DMS114 treated with DMSO at 0.1 percent for 48 hours (cell line): ENCODE data around the gene SEPTIN8.
A peak's percentile ranks its signal among the peaks of the same experiment; 100 is the strongest.

Experiments used
- DNase-seq: peaks from one replicate; lab custom pipeline; 2025; ENCODE audit not compliant: unreplicated experiment; lab: John Stamatoyannopoulos, UW

SEPTIN8 gene, protein sequence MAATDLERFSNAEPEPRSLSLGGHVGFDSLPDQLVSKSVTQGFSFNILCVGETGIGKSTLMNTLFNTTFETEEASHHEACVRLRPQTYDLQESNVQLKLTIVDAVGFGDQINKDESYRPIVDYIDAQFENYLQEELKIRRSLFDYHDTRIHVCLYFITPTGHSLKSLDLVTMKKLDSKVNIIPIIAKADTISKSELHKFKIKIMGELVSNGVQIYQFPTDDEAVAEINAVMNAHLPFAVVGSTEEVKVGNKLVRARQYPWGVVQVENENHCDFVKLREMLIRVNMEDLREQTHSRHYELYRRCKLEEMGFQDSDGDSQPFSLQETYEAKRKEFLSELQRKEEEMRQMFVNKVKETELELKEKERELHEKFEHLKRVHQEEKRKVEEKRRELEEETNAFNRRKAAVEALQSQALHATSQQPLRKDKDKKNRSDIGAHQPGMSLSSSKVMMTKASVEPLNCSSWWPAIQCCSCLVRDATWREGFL

DNA sequence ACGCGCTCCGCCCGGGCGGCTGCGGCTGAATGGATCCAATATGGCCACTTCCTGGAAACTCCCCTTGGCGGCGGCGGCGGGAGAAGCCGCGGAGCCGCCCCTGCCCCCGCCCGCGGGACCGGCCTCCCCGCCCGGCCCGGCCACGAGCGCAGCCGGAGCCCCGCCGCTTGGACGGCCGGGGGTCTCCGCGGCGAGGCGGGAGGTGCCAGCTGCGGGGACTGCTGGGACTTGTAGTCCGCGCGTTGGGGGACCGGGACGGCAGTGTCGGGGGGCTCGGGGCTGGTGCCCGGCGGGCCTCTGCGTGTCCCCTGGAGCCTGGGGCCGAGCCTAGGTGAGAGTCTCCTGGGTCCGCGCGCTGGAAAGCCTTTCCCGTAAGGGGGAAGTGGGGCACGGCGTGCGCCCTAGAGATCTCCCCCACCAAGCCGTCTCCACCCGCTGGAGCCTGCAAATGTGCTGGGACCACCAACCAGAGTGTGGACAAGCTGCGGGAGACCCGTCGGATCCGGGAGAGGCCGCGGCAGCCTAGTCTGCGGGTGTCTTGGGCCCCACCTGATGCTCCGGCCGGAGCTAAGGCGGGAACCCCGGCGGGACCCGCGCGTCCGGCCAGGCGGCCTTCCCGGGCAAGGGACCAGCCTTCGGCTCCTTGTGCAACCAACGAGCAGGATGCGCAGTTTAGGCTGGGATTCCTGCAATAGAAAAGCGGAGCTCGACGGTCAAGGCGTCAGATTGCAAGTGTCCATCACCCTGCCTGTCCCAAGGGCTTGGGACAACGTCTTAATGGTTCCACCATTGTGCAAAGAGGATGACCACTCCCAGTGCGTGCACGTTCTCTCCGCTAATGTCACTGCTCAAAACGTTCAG, at the start of gene SEPTIN8:
SEPTIN8 (minus strand) TSS at position 31 of the 861 bp plus-strand sequence. CDS start 102 bp downstream, outside the sequence.
- DNase-seq, result peak; percentile 24

DNA sequence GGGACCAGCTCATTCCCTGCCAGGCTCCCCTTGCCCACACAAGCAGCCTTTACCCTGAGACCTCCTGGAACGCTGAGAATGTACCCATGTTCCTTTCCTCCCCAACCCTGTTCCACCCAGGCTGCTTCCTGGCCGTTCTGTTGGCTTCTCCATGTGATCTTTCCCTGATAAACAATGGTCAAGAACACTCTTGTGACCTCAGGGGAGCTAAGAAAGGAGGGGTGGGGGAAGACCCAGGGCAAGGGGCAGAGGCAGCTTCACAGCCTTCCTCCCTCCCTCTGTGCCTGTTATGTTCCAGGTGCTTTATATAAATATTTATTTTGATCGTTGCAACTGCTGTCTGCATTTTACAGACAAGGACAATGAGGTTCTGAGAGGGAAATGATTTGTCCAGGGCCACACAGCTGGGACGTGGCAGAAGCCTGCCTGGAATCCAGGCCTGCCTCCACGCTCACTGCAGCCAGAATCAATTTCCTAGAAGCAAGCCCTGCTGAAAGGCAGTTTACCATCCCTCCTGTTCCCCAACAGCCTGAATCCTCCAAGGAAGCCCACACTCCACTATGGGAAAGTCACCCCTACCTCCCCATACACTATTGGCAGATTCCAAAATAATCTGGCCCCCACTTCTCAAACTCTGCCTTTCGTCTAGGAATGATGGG, 49.5 kb upstream of the SEPTIN8 start:
- no peak for DNase-seq

DNA sequence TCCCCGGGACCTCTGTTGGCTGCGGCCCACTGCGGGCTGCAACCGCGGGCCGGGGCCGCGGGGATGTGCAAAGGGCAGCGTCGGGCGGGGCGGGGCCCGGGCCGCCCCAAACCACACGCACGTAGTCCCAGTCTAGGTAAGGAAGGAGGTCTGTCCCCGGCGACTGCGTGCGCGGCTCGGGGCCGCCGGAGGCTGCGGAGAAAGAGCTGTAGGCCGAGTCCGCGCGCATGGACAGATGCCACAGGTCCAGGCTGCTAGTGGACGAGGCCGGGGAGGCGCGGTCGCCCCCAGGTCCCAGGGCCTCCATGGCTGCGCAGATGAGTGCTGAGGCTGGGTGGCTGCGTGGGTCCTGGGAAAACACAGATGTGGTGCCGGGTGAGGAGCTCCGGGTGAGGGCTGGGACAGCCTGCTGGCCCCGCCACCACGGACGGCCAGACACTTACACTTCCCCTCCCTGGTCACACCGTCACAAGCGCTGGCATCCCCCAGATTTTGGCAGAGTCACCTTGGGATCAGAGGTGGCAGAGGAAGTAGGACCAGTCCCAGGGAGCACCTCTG, 48.9 kb upstream of the SEPTIN8 start:
- no peak for DNase-seq

DNA sequence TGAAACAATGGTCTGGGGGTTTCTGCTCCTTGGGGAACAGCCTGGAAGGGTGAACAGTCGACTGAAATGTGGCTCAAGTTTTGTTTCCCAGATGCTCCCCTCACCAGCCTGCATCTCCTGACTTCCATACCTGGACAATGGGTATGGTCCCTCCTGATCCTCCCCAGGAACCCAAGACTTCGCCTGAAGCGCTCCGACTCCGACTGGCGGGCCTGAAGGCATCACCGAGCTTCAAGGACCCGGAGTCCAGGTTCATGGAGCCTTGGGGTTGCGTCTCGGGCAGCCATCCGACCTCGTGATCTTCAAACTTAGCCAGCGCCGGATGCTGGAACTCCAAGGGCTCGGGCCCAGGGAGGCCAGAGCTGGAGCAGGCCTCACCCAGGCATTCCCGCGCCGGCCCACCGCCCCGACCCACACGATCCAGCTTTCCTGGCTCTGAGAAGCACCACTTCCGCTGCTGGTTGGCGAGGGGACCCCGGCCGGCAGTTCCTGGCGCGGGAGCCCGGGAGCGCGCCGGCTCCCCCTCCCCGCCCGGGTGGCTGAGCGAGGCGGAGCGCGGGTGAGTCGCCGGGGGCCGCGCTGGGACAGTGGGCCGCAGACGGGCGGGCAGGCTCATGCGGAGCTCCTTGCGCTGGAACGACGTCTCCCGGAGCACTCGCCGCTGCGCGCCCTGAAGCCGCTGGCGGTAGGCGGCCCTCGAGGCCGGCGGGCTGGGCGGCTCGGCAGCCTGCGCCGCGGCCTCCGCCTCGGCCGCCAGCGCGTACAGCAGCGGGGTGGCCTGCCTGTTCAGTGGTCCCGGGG, 48.2 kb upstream of the SEPTIN8 start:
- no peak for DNase-seq

DNA sequence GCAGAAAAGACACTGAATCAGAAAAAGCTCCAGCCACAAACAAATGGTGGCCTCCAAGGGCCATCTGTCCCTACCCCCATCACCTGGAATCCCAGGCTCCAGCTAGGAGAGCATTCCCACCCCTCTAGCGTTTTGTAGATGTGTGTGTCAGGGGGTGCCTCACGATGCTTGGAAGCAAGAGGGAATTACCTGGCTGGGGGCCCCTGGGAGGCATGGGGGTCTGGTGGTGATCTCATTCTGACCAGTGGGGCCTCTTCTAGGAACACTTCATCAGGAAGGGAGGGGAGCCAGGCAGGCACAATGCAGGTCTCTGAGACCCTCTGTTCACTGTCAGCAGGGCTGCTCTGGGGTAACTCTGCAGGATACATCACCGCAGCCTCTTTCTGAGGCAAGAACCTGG, 47.4 kb upstream of the SEPTIN8 start:
- DNase-seq, result no peak

DNA sequence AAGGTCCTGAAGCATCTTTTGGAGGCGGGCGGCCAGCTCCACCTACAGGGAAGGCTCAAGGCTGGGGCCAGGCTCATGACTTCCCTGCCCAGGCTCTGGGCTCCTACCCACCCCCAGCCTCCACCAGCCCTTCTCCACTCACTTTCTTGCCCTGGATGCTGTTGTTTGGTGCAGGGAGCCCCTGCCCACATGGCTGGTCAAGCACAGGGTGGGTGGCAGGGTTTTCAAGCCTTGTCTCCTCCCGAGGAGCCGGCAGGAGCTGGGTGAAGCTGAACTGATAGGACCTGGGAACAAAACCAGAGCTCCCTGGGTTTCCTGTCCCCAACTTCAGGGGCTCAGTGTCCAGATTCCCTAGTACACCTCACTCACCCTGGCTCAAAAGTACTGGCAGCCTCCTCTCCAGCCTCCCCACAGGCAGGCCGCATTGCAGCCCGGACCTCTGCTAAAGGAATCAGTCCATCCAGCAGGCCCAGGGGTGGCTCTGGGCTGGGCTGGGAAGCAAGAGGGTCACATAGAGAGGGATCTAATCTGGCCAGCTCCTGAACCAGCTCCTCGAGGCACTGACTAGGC, 46.5 kb upstream of the SEPTIN8 start:
- no peak for DNase-seq

DNA sequence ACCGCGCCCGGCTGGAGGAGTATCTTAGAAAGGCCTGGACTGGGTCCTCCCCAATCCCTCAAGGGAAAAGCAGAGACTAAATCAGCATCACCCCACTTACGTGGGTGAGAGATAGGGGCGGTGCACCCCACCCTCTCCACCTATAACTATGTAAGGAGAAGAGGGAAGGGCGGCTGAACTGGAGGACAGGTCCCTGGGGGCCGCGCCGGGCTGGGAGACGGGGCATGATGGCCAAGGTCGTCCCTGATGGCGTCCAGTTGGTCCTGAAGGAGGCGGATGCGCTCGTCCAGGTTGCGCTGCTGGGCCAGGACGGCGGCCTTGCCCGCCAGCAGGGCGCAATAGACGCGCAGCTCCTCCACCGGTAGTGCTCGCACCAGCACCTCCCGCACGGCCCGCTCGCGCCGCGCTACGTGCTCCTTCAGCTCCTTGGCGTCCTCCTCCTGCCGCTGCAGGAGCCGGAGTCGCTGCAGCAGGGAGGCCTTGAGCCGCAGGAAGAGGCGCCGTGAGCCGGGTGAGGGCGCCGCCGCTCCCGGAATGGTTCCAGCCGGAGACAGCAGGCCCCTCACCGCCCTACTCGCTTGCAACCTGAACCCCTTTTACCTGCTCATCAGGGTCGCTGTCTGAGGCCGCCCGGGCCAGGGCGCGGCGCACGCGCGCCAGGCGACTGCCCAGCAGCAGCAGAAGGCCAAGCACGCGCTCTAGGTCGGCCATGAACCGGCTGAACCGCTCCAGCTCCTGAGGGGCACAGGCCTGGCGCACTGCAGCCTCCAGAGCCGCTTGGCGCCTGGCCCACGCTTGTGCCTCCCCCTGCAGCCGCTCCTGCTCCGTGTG, 45.8 kb upstream of the SEPTIN8 start:
- DNase-seq, result no peak

DNA sequence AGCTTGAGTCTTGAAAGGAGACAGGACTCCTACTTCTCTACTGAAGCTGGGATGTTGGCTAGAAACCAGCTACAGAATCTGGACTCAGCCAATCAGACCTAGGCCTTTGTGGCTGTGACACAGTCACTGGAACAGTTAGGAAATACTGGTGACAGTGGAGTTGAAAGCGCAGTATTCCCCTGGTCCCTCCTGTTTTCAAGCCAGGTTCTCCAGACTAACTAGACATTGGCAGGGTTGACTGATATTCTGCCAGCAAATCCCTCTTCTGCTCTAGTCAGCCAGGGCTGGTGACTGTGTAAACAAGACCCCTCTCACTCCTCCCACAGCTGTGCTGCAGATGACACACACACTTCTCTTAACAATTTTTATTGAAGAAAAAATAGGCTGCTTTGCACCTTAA, 44.8 kb upstream of the SEPTIN8 start:
- DNase-seq, result no peak

DNA sequence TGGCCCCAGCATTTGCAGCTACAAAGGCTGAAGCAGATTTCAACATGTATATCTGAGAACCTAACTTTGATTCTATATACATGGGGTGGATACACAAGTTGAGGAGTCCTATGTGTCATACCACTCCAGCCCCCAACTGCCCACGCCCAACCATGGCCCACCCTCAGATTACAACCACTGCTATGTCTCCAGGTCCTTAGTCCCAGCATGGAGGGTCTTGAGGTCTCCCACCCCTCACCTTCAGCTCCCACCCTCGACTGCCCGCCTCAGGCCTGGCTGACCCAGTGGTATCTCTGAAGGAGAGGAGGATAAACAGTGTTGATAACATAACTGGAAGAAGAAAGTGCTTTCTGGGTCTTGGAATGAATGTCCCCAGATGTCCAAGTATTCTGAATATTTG, 44.3 kb upstream of the SEPTIN8 start:
- DNase-seq, result no peak

DNA sequence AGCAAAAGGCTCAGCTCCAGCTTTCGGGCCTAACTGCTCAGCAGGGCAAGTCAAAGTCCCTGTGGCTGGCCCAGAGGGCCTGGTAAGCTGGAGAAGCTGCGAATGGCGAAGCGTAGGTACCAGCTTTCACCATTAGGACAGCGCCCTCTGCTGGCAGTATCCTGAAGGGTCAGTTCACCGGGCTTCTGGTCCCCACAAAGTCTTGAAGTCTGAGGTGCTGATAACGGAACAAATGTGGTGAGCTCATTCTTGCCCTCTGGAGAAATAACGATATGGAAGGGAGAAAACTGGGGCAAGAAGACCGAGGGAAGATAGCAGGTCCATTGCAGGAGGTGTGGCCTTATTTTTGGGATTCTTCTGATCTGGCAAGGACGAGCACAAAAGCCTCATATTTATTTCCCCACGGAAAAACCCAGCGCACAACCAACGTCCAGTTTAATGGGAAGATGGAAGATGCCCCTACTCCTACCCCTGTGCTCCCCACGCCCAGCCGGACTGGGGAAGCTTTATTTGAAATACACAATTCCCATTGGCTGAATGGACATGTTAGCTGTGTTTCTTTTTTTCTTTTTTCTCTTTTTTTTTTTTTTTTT, 43.2 kb upstream of the SEPTIN8 start:
- DNase-seq, result peak; percentile 82

DNA sequence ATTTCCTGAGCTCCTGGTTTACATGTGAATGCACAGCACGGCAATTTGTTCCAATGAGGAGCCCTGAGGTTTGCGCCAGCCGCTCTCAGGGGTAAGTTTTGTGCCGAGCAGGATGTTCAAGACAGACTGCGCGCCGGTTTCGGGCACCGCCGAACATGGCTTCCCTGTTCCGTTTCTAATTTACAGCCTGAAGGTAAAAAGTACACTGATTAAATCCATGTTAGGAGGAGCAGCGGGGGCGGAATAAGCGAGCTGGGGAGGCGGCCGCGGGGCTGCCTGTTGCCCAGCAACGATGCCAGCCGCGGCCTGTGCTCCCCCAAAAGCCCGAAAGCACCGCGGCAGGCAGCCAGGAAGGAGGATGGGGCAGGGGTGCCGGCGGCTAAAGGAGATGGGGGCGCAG, 42.4 kb upstream of the SEPTIN8 start:
- DNase-seq, result no peak

DNA sequence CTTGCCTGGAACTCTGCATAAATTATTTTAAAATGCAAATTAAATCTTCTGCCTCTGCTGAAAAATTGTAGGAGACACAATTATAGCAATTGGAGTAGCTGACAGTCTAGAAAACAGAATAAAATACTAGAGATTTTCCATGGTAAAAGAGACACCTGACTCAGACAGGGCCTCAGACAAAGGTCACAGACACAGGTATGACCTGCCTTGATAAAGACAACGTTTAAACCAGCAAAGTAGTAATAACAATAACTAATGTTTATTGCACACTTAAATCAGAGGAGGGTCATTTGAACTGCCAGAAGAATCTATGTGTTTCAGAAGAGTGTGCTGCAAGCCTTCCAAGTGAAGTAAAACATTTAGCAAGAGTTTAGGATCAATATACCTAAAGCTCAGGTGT, 40.0 kb upstream of the SEPTIN8 start:
- DNase-seq, result no peak

DNA sequence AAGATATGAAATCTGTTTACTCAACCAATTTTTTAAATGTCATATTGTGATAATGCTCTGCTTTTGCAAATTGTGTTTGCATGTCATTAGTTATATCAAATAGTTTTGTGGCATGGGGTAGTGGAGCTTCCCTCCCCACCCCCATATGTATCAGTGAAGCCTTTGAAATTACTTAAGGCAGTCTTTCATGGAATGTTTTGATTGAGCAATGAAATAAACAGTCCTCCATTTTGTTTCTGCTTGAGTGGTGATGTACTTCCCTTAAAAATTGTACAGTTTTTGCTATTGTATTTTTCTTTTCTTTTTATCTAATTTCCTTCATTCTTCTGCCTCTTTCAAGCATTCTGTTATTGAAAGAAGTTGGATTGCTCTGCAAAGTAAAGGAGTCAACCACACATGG, 39.5 kb upstream of the SEPTIN8 start:
- no peak for DNase-seq

DNA sequence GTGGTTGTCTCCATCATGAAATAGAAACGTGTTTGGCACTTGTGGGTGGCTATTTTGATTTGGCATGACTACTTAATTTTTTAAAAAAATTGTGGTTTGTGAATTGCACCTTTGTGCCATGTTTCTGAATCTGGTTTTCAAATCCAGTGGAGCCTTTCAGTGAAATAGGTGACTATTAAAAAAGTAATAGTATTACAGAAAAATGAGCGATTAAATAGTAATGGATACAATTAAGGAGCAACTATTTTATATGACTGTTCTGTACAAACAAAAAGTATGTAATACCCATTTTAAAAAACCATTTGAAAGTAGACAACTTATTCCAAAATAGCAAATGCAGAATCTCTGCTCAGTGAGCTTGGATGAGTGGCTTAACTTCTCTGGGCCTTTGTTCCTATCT, 39.0 kb upstream of the SEPTIN8 start:
- no peak for DNase-seq

DNA sequence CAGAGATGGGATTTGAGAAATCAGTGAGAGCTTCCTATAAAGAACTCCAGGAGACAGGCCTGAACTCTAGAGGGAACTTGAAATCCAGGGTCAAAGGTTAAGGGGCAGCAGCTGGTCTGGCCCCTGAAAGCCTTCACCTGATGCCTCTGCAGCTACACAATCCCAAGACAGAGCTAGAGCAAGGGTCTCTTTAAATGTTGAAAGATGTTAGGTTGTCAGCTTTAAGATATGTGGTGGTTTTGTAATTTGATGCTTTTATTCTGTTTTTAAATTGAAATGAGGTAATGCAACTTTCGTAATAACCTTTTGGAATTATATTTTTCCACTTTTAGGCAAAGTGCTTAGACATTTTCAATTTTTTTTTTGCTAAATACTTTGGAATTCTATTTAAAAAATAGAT, 38.4 kb upstream of the SEPTIN8 start:
- DNase-seq, result no peak

DNA sequence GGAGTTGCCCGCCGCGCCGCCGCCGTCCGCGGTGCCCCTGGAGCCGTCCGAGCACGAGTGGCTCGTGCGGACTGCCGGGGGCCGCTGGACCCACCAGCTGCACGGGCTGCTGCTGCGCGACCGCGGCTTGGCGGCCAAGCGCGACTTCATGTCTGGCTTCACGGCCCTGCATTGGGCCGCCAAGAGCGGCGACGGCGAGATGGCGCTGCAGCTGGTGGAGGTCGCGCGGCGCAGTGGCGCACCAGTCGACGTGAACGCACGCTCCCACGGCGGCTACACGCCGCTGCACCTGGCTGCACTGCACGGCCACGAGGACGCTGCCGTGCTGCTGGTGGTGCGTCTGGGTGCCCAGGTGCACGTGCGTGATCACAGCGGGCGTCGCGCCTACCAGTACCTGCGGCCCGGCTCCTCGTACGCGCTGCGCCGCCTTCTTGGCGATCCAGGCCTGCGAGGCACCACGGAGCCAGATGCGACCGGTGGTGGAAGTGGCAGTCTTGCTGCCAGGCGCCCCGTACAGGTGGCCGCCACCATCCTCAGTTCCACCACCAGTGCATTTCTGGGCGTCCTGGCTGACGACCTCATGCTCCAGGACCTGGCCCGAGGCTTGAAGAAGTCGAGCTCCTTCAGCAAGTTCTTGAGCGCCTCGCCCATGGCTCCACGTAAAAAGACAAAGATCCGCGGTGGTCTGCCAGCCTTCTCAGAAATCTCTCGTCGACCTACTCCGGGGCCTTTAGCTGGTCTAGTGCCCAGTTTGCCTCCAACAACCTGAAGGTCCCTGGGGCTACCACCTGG, 37.7 kb upstream of the SEPTIN8 start:
- no peak for DNase-seq

DNA sequence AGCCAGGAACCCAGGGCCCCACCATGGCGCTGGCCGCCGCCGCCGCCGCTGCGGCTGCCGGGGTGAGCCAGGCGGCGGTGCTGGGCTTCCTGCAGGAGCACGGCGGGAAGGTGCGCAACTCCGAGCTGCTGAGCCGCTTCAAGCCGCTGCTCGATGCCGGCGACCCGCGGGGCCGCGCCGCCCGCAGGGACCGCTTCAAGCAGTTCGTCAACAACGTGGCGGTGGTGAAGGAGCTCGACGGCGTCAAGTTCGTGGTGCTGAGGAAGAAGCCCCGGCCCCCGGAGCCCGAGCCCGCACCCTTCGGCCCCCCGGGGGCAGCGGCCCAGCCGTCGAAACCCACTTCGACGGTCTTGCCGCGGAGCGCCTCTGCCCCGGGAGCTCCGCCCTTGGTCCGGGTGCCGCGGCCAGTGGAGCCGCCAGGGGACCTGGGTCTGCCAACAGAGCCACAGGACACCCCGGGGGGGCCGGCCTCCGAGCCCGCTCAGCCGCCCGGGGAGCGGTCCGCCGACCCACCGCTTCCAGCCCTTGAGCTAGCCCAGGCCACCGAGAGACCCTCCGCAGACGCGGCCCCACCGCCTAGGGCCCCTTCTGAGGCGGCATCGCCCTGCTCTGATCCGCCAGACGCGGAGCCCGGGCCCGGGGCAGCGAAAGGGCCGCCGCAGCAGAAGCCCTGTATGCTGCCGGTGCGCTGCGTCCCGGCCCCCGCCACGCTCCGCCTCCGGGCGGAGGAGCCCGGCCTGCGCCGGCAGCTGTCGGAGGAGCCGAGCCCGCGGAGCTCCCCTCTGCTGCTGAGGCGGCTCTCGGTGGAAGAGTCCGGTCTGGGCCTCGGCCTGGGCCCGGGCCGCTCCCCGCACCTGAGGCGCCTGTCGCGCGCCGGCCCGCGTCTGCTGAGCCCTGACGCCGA, 36.8 kb upstream of the SEPTIN8 start:
- DNase-seq, result no peak
